ENCODE results near the gene FBXO2. TPM values are rescaled to one million over a fixed set of nuclear protein-coding genes. Genes with fewer than 3 reads are reported as not detected.
"Not testable (repeated sequence)": the region's sequence is repeated elsewhere in the genome, so short reads cannot be mapped to it uniquely, and the experiment has no call there.

FBXO2 gene
- polyA plus RNA-seq, 10 donors, result 0.21 to 1.6 (median 0.49) TPM

- DNase-seq, result peak in 1 of 3 donors; percentile 56
Measured at GRCh38 chr1:11629184-11630016, 24.8 kb downstream of the FBXO2 start.

DNA sequence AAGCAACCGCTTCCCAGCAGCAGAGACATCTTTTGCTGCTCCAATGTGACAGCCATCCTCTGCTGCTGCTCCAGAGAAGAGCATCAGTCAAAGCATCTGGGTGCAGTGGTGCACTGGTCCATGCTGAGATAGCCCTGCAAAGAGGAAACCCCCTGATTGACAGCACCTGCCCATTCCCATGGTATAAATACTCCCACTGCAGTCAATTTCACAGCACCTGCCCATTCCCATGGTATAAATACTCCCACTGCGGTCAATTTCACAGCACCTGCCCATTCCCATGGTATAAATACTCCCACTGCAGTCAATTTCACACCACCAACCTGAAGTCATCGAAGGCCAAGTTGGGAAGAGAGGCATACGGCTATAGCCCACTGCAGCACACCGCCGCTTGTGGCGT lies 25.5 kb downstream of the FBXO2 start:
- DNase-seq, result no peak

- DNase-seq, result no peak
Measured at GRCh38 chr1:11626551-11626950, 27.7 kb downstream of the FBXO2 start.

GRCh38 chr1:11623702-11624101 lies 30.5 kb downstream of the FBXO2 start:
- DNase-seq, result no peak

DNA sequence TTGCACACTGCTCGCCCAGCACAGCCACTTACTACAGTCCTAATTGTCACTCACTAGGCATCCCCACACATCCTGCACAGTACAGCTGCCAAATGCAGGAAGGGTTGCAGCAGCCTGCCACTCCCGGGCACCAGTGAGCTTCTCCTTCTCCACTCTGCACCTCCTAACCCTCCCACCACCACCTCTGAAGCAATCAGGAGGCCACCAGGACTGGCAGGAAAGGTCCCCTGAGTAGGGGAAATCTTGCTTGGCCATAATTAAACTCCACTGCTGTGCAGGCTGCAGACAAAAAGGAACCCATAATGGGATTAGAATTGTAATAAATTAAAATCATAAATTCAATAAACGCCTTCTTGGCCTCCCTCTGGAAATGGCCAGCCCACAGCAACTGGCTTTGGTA lies 31.8 kb downstream of the FBXO2 start:
- DNase-seq, result no peak

DNA sequence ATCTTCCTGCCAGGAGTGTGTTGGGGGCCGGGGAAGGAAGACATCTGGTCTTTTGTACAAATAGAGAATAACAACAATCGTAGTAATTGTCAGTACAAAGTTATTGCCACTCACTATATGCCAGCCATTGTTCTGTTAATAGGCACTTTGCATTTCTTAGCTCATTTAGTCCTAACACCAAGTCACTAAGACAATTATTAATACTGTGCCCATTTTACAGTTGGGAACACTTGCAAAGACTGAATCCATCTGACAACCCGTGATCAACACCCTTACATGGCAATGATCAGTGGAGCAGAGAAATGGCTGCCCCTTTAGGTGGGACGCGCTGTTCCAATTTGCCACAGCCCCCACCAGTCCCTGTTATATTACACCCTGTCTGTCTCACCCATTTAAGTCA lies 33.3 kb downstream of the FBXO2 start:
- no peak for DNase-seq

- no peak for DNase-seq
Measured at GRCh38 chr1:11620405-11620804, 33.8 kb downstream of the FBXO2 start.

GRCh38 chr1:11617741-11618140 lies 36.5 kb downstream of the FBXO2 start:
- DNase-seq, result no peak

DNA sequence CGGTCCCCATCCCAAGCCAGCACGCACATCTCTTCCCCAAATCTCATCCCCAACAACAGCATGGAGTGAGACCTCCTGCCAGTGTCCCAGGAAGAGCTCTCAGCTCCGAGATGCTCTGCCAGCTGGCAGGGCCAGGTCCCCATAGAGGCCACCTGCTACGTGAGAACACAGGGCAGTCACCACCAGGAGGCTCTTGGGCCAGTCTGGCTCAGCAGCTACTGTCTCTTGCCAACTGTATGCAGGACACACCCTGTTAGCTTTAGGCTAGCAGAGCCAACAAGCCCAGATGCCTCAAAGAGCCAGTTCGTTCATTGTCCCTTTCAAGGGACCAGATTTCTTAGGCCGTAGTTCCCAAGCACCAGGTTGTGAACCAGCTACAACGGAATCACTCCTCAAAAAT lies 36.9 kb downstream of the FBXO2 start:
- no peak for DNase-seq

GRCh38 chr1:11616766-11617165 lies 37.5 kb downstream of the FBXO2 start:
- DNase-seq, result no peak

DNA sequence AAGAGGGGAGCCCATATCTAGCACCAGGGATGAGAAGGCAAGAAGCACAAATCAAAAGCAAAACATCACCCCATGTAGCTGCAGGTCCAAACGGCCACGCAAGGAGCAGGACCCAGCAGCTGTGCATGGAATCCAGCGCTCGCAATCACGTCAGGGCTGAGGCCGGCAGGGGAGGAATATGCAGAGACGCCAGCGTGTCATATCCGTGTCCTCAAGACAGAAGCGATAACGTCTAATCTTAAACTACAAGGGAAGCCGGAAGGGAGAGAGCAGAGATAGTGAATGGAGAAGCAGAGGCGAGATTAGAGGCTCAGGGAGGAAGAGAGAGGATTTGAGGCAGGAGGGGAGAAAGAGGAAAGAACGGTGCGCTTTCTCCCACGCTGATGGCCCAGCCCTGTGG lies 39.1 kb downstream of the FBXO2 start:
- DNase-seq, result no peak

DNA sequence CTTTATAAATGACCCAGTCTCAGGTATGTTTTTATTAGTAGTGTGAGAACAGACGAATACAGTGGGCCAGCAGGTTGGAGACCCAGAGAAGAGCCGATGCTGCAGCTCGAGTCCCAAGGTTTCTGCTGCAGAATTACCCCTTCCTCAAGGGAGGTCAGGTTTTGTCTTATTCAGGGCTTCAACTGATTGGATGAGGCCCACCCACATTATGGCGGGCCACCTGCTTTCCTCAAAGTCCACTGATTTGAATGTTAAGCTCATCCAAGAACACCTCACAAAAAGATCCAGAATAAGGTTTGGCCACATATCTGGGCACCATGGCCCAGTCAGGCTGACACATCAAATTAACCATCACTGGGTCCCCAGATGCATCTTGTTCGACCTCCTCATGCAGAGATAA lies 40.9 kb downstream of the FBXO2 start:
- no peak for DNase-seq

DNA sequence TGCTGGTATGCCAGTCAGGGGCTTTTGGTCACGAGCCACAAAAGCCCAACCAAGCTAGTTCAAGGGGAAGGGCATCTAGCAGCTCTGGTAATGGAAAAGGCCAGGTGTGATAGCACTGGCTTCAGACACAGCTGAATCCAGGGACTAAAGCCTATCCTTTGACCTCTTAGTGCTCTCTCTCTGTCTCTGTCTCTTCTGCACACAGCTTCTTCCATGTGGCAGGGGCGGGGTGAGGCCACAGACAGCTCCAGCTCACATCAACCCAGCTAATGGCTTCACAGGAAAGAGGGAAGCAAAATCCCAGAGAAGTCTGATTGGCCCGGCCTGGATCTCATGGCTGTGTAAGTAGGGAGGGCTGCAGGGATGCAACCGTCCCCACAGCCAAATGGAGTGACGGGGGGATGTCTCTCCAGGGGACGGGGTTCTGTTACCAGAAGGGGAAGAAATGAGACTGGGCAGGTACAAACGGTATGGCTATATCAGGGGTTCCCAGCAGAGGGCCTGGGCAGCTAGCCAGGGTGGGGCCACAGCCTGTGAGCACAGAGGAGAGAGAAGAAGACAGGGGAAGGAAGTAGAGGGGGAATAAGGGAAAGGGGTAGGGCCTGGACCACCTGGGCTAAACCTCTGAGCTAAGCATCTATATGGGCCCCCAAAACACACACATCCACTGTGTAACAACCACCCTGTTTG lies 42.4 kb downstream of the FBXO2 start:
- no peak for DNase-seq

- no peak for DNase-seq
Measured at GRCh38 chr1:11610629-11611180, 43.5 kb downstream of the FBXO2 start.

GRCh38 chr1:11609378-11609777 lies 44.9 kb downstream of the FBXO2 start:
- DNase-seq, result not testable (repeated sequence)

GRCh38 chr1:11608596-11609130 lies 45.6 kb downstream of the FBXO2 start:
- not testable (repeated sequence) for DNase-seq

DNA sequence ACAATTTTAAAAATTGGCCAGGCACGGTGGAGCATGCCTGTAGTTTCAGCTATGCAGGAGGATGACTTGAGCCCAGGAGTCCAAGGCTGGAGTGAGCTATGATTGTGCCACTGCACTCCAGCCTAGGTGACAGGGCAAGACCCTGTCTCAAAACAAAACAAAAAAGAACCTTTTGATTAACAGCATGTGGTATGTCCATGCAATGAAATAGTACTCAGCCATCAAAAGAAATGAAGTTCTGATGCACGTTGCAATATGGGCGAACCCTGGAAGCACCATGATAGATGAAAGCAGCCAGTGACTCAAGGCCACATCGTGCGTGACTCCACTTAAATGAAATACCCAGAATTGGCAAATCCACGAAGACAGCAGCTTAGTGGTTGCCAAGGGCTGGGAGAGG lies 47.5 kb downstream of the FBXO2 start:
- no peak for DNase-seq

GRCh38 chr1:11602981-11603380 lies 51.2 kb downstream of the FBXO2 start:
- DNase-seq, result no peak

DNA sequence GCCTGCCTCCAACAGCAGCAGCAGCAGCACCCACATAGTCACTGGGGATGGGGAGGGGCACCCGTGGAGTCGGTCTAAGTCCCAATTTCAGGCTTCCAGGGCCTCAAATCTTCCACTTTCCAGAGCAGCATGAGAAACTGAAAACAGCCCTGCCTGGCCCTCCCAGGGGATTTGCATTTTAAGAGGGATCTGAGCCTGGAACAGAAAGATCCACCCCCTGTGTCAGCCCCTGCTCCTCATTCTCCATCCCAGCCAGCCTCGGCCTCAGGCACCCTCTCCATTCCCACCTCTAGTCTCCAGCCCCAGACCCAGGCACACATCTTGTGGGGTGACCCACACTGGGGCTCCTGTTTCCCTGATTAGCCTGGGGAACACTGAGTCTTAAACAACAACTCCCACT lies 51.8 kb downstream of the FBXO2 start:
- DNase-seq, result no peak

DNA sequence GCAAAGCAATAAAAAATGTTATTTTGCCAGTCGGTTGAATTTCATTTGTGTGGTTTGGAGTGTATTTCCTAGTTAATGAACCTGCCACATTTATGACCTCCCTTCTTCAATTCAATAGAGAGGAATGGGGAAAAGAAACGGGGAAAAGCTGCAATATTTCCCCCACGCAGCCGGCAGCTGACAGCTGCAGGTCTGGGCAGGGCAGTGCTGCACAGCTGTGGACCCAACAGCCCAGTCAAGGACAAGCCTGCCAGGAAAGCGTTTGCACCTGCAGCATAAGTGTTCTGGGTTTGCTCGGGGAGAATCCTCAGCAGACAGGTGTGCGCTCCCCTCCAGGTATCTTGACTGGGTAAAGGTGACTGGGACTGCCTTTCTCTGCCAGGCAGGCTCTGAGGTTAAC lies 53.4 kb downstream of the FBXO2 start:
- DNase-seq, result peak in 1 of 3 donors; percentile 22

GRCh38 chr1:11599891-11600576 lies 54.2 kb downstream of the FBXO2 start:
- DNase-seq, result no peak

DNA sequence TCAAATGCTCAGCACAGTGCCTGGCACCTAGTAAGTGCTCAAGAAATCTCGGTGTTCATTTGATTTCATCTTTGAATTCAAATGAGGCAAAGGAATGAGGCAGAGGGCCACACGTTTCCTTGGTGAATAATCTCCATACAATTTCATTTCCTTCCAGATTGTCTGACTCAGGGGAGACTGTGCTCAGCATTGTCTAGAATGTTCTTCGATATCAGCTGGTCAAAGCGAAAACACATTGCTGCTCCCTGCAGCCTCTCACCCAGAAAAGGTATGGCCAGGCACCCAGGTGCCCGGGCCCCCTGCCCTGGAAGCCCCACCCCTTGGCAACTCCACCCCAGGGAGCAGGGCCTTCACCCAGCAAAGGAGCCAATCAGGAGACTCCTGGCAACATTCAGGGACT lies 55.8 kb downstream of the FBXO2 start:
- DNase-seq, result no peak
